Measurements from ENCODE around the gene COX4I1. TPM values are rescaled to one million over a fixed set of nuclear protein-coding genes. Genes with fewer than 3 reads are reported as not detected.

Gene COX4I1
- polyA plus RNA-seq, 1 experiment = 828 TPM

GRCh38 chr16:85839681-85840240, 40.3 kb downstream of the COX4I1 start:
- Histone ChIP-seq H3K4me3 (ENCODE audit: low read depth, low read length) (no peak overlapping the region), H3K9me3 (ENCODE audit: control insufficient read depth, insufficient read depth, low read length) (peaks cover 9% of the 10 kb centered on the region), H3K27ac (ENCODE audit: low read depth, low read length) (no peak overlapping the region), H3K27me3 (ENCODE audit: control insufficient read depth, insufficient read depth, low read length) (peaks cover 62% of the 10 kb centered on the region)
- no peak for DNase-seq (ENCODE audit: low read depth, low spot score)
- ChIA-PET POLR2A (no interaction called here), CTCF (no interaction called here)
- TF ChIP-seq CTCF (IDR thresholded peaks at IDR 0.05; ENCODE audit: low read depth, low read length) = no peak

- no peak for TF ChIP-seq CTCF (IDR thresholded peaks at IDR 0.05; ENCODE audit: low read depth, low read length)
- Histone ChIP-seq H3K27me3 (ENCODE audit: control insufficient read depth, insufficient read depth, low read length) (peaks cover 63% of the 10 kb centered on the region), H3K4me3 (ENCODE audit: low read depth, low read length) (no peak overlapping the region), H3K27ac (ENCODE audit: low read depth, low read length) (no peak overlapping the region), H3K9me3 (ENCODE audit: control insufficient read depth, insufficient read depth, low read length) (peaks cover 4% of the 10 kb centered on the region)
- CTCF ChIA-PET = no interaction called here
- POLR2A ChIA-PET = no interaction called here
- DNase-seq (ENCODE audit: low read depth, low spot score) = no peak
Measured at GRCh38 chr16:85840395-85840794, 40.9 kb downstream of the COX4I1 start.

DNA sequence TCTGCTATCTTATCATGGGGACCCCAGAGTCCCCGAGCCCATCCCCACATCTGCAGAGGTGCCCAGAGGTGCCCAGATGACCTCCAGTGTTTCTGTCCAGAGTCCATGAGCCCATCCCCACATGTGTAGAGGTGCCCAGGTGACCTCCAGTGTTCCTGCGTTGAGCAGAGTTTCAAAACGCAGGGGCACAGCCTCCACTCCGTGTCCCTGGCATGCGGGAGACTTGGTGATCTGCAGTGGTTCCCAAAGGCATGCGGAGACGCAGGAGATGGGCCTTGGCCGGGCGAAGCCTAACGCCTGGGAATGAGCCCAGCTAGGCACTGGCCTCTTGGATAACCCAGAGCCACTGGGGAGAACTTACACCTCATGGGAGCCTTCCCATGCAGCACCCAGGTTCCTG, 41.3 kb downstream of the COX4I1 start:
- TF ChIP-seq CTCF (IDR thresholded peaks at IDR 0.05; ENCODE audit: low read depth, low read length) = no peak
- H3K27me3 ChIP-seq (ENCODE audit: control insufficient read depth, insufficient read depth, low read length) = peaks cover 61% of the 10 kb centered on the region
- H3K4me3 ChIP-seq (ENCODE audit: low read depth, low read length) = no peak overlapping the region
- H3K9me3 ChIP-seq (ENCODE audit: control insufficient read depth, insufficient read depth, low read length) = peaks cover 4% of the 10 kb centered on the region
- no peak for DNase-seq (ENCODE audit: low read depth, low spot score)
- POLR2A ChIA-PET = no interaction called here
- H3K27ac ChIP-seq (ENCODE audit: low read depth, low read length) = no peak overlapping the region
- CTCF ChIA-PET = no interaction called here

- Histone ChIP-seq H3K27me3 (ENCODE audit: control insufficient read depth, insufficient read depth, low read length) (peaks cover 60% of the 10 kb centered on the region), H3K4me3 (ENCODE audit: low read depth, low read length) (no peak overlapping the region), H3K9me3 (ENCODE audit: control insufficient read depth, insufficient read depth, low read length) (peaks cover 4% of the 10 kb centered on the region), H3K27ac (ENCODE audit: low read depth, low read length) (no peak overlapping the region)
- ChIA-PET CTCF (no interaction called here), POLR2A (no interaction called here)
- no peak for DNase-seq (ENCODE audit: low read depth, low spot score)
- no peak for TF ChIP-seq CTCF (IDR thresholded peaks at IDR 0.05; ENCODE audit: low read depth, low read length)
Measured at GRCh38 chr16:85842435-85842834, 42.9 kb downstream of the COX4I1 start.

DNA sequence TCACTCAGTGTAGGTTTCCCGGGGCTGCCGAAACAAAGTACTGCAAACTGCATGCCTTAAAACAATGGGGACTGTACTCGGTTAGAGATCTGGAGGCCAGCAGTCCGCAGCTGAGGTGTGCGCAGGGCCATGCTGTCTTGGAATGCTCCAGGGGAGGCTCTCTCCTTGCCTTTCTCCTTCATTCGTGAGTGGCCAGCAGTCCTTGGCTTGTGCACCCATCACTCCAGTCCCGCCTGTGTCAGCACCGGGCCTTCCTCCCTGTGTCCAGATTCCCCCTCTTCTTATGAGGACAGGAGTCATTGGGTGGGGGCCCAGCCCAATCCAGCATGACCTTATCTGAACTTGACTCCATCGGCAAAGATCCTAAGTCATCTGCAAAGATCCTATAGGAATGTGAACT, 43.4 kb downstream of the COX4I1 start:
- CTCF ChIA-PET = no interaction called here
- no peak for DNase-seq (ENCODE audit: low read depth, low spot score)
- no peak for TF ChIP-seq CTCF (IDR thresholded peaks at IDR 0.05; ENCODE audit: low read depth, low read length)
- H3K27me3 ChIP-seq (ENCODE audit: control insufficient read depth, insufficient read depth, low read length) = peaks cover 63% of the 10 kb centered on the region
- H3K4me3 ChIP-seq (ENCODE audit: low read depth, low read length) = no peak overlapping the region
- no peak overlapping the region for H3K27ac ChIP-seq (ENCODE audit: low read depth, low read length)
- peaks cover 4% of the 10 kb centered on the region for H3K9me3 ChIP-seq (ENCODE audit: control insufficient read depth, insufficient read depth, low read length)
- POLR2A ChIA-PET = no interaction called here
